Loucy (cell line): Measurements from ENCODE around the gene SCOC.

Experiments used
- H2AFZ ChIP-seq: fragments of 200-600 bp; sonication (generic); 2 replicates; pipeline ENCODE4 v1.6.0; 2016; ENCODE audit warnings: antibody characterized with exemption, mild to moderate bottlenecking, low read length, moderate library complexity
- H3F3A ChIP-seq: fragments of 200-600 bp; 2 replicates; pipeline ENCODE4 v1.6.0; 2016; ENCODE audit warnings: antibody characterized with exemption, low read depth, mild to moderate bottlenecking
- H3K27me3 ChIP-seq: fragments of 200-600 bp; sonication (generic); 2 replicates; pipeline ENCODE4 v1.6.1; 2014; ENCODE audit warnings: low read length, mild to moderate bottlenecking; ENCODE audit not compliant: insufficient read depth, poor library complexity, severe bottlenecking
- H3K36me3 ChIP-seq: fragments of 200-600 bp; sonication (generic); 2 replicates; pipeline ENCODE4 v1.6.1; 2016; ENCODE audit warnings: low read length; ENCODE audit not compliant: insufficient read depth
- H3K4me1 ChIP-seq: fragments of 200-600 bp; sonication (generic); 2 replicates; pipeline ENCODE4 v1.5.1; 2014; ENCODE audit warnings: low read length, mild to moderate bottlenecking; ENCODE audit not compliant: insufficient read depth, poor library complexity, severe bottlenecking
- H3K4me2 ChIP-seq: fragments of 200-600 bp; sonication (generic); 2 replicates; pipeline ENCODE4 v1.6.0; 2014; ENCODE audit warnings: antibody characterized with exemption, low read length, low read depth, mild to moderate bottlenecking; ENCODE audit not compliant: poor library complexity, severe bottlenecking
- H3K4me3 ChIP-seq: fragments of 200-600 bp; sonication (generic); 2 replicates; pipeline ENCODE4 v1.5.1; 2014; ENCODE audit warnings: low read length, mild to moderate bottlenecking, mixed read lengths; ENCODE audit not compliant: poor library complexity, severe bottlenecking
- H3K79me2 ChIP-seq: fragments of 200-600 bp; sonication (generic); 2 replicates; pipeline ENCODE4 v1.6.1; 2014; ENCODE audit warnings: low read length; ENCODE audit not compliant: insufficient read depth
- H3K9ac ChIP-seq: fragments of 200-600 bp; sonication (generic); 2 replicates; pipeline ENCODE4 v1.6.0; 2014; ENCODE audit warnings: mild to moderate bottlenecking, low read depth, low read length, moderate library complexity; ENCODE audit not compliant: poor library complexity, severe bottlenecking
- H3K9me2 ChIP-seq: fragments of 200-600 bp; sonication (generic); replicated peaks from 2 replicates; pipeline ENCODE4 v1.6.1; 2016; ENCODE audit warnings: low read depth, low read length, mixed read lengths
- H3K9me3 ChIP-seq: fragments of 200-600 bp; sonication (generic); 2 replicates; pipeline ENCODE4 v1.6.1; 2014; ENCODE audit warnings: mild to moderate bottlenecking, antibody characterized with exemption, low read length, low read depth; ENCODE audit not compliant: insufficient read depth
- H4K20me1 ChIP-seq: fragments of 200-600 bp; sonication (generic); 2 replicates; pipeline ENCODE4 v1.6.0; 2014; ENCODE audit warnings: antibody characterized with exemption, low read length, mild to moderate bottlenecking; ENCODE audit not compliant: insufficient read depth, poor library complexity, severe bottlenecking
- CTCF ChIP-seq: fragments of 200-600 bp; sonication (generic); conservative IDR thresholded peaks from 2 replicates; pipeline ENCODE4 v1.5.1; 2014; ENCODE audit warnings: mild to moderate bottlenecking, antibody characterized with exemption, low read length
- EZH2phosphoT487 ChIP-seq: fragments of 200-600 bp; IDR thresholded peaks from 2 replicates; pipeline ENCODE4 v1.6.1; 2018; ENCODE audit warnings: antibody characterized with exemption, mild to moderate bottlenecking, moderate library complexity, borderline replicate concordance

The SCOC gene

GRCh38 chr4:140342620-140343019 lies 30.8 kb upstream of the SCOC start:
- no peak for TF ChIP-seq EZH2phosphoT487
- TF ChIP-seq CTCF = no peak
- no peak overlapping the region for H3K4me2 ChIP-seq
- no peaks in the 10 kb centered on the region for H3K27me3 ChIP-seq
- no peaks in the 10 kb centered on the region for H3F3A ChIP-seq
- H3K9me2 ChIP-seq = no peaks in the 10 kb centered on the region
- no peak overlapping the region for H3K4me3 ChIP-seq
- no peaks in the 10 kb centered on the region for H3K79me2 ChIP-seq
- peaks cover 7% of the 10 kb centered on the region for H3K4me1 ChIP-seq
- no peak overlapping the region for H3K9ac ChIP-seq
- H3K36me3 ChIP-seq = no peaks in the 10 kb centered on the region
- H2AFZ ChIP-seq = no peak overlapping the region
- no peaks in the 10 kb centered on the region for H3K9me3 ChIP-seq
- H4K20me1 ChIP-seq = no peaks in the 10 kb centered on the region

DNA sequence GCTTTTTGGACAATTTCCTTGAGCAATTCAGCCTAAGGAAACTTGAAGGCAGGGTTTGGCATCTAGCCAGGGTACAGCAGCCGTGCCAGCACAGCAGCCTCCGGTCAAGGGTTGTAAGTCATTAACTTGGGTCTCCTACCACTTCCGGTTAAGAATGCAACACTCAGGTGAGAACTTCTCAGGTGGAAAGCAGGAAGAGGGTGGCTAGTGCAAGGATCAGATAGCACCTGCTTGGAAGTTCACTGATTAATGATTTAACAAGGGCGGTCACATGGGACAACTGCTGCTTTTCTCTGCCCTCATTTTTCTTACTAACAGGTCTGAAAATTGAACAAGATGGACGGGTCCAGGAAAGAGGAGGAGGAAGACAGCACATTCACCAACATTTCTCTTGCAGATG lies 30.1 kb upstream of the SCOC start:
- TF ChIP-seq EZH2phosphoT487 (no peak), CTCF (no peak)
- Histone ChIP-seq H3K4me2 (peak overlapping the region; percentile 69), H3F3A (no peaks in the 10 kb centered on the region)

DNA sequence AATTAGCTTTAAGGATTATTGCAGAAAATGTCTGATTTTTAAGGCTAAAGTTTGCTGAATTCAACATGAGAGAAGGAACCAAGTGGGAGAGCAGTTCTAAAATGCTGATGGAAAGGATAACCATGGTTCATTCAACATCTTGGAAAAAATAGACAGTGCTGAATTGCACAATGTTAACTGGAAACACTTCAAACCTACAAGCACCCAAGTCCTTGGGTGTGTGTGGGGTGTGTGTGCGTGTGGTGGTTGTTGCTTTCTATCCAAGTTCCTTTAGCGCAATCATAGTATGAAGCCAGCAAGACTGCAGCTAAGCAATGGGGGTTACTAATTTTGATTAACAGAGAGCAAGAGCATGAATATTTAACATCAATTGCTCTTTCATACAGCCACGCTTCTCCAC lies 29.3 kb upstream of the SCOC start:
- Histone ChIP-seq H3K27me3 (no peaks in the 10 kb centered on the region), H3K9me3 (no peaks in the 10 kb centered on the region), H3K4me1 (peaks cover 7% of the 10 kb centered on the region), H3K9ac (no peak overlapping the region), H4K20me1 (no peaks in the 10 kb centered on the region), H3K4me3 (no peak overlapping the region), H3K36me3 (no peaks in the 10 kb centered on the region), H2AFZ (0 out of 2 replicates have a peak overlapping the region, but pooled peaks have one; percentile 22), H3K4me2 (no peak overlapping the region), H3K79me2 (no peaks in the 10 kb centered on the region), H3F3A (no peaks in the 10 kb centered on the region), H3K9me2 (no peaks in the 10 kb centered on the region)
- TF ChIP-seq EZH2phosphoT487 (no peak), CTCF (no peak)

More for the DNA sequence above, 30.1 kb upstream of the SCOC start:
- Histone ChIP-seq H3K27me3 (no peaks in the 10 kb centered on the region), H3K79me2 (no peaks in the 10 kb centered on the region), H4K20me1 (no peaks in the 10 kb centered on the region), H3K9me3 (no peaks in the 10 kb centered on the region), H3K4me3 (peak overlapping the region; percentile 34), H3K9me2 (no peaks in the 10 kb centered on the region), H3K4me1 (peaks cover 7% of the 10 kb centered on the region), H3K36me3 (no peaks in the 10 kb centered on the region), H3K9ac (no peak overlapping the region), H2AFZ (peak overlapping the region; percentile 57)
